Hepatocyte (in vitro differentiated cells): Measurements from ENCODE around the gene CCDC152.

ENCODE experiments used
- EZH2 ChIP-seq: fragments of 200-600 bp; sonication (generic); IDR thresholded peaks from 2 replicates; pipeline ENCODE4 v1.6.1; 2016; ENCODE audit warnings: antibody characterized with exemption, mild to moderate bottlenecking, borderline replicate concordance
- EZH2phosphoT487 ChIP-seq: fragments of 200-600 bp; sonication (generic); IDR thresholded peaks from one replicate; pipeline ENCODE4 v1.6.1; 2018; ENCODE audit warnings: antibody characterized with exemption, mild to moderate bottlenecking, low read depth, moderate library complexity; ENCODE audit not compliant: unreplicated experiment, severe bottlenecking
- TF ChIP-seq, protein P1 (sequence below): fragments of 200-600 bp; sonication (generic); IDR thresholded peaks from 2 replicates; pipeline ENCODE4 v1.5.1; 2016; ENCODE audit warnings: antibody characterized with exemption, mild to moderate bottlenecking; ENCODE audit not compliant: poor library complexity

DNA sequence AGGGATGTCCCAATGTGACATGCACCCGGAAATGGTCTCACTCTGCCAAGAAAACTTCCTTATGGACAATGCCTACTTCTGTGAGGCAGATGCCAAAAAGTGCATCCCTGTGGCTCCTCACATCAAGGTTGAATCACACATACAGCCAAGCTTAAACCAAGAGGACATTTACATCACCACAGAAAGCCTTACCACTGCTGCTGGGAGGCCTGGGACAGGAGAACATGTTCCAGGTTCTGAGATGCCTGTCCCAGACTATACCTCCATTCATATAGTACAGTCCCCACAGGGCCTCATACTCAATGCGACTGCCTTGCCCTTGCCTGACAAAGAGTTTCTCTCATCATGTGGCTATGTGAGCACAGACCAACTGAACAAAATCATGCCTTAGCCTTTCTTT is 37.6 kb upstream of the CCDC152 start:
- no peak for TF ChIP-seq EZH2phosphoT487
- TF ChIP-seq, protein P1, sequence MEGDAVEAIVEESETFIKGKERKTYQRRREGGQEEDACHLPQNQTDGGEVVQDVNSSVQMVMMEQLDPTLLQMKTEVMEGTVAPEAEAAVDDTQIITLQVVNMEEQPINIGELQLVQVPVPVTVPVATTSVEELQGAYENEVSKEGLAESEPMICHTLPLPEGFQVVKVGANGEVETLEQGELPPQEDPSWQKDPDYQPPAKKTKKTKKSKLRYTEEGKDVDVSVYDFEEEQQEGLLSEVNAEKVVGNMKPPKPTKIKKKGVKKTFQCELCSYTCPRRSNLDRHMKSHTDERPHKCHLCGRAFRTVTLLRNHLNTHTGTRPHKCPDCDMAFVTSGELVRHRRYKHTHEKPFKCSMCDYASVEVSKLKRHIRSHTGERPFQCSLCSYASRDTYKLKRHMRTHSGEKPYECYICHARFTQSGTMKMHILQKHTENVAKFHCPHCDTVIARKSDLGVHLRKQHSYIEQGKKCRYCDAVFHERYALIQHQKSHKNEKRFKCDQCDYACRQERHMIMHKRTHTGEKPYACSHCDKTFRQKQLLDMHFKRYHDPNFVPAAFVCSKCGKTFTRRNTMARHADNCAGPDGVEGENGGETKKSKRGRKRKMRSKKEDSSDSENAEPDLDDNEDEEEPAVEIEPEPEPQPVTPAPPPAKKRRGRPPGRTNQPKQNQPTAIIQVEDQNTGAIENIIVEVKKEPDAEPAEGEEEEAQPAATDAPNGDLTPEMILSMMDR, result no peak
- TF ChIP-seq EZH2, result no peak
